ENCODE measurements around the gene DMD.

Gene DMD

GRCh38 chrX:33001107-33001506 is 210.2 kb downstream of the DMD start:
- no peak overlapping the region for H3K4me3 ChIP-seq (ENCODE audit: low read depth, low read length)
- no peak for TF ChIP-seq CTCF (IDR thresholded peaks at IDR 0.05; ENCODE audit: borderline replicate concordance, insufficient read depth, low read depth, low read length)

- H3K4me3 ChIP-seq (ENCODE audit: low read depth, low read length): no peak overlapping the region
- no peak for TF ChIP-seq CTCF (IDR thresholded peaks at IDR 0.05; ENCODE audit: borderline replicate concordance, insufficient read depth, low read depth, low read length)
These were observed 212.6 kb downstream of the DMD start for GRCh38 chrX:32998776-32999175.

GRCh38 chrX:32995427-32995826 is 215.9 kb downstream of the DMD start:
- H3K4me3 ChIP-seq (ENCODE audit: low read depth, low read length): no peak overlapping the region
- no peak for TF ChIP-seq CTCF (IDR thresholded peaks at IDR 0.05; ENCODE audit: borderline replicate concordance, insufficient read depth, low read depth, low read length)

GRCh38 chrX:32987142-32987541 is 224.2 kb downstream of the DMD start:
- no peak for TF ChIP-seq CTCF (IDR thresholded peaks at IDR 0.05; ENCODE audit: borderline replicate concordance, insufficient read depth, low read depth, low read length)
- H3K4me3 ChIP-seq (ENCODE audit: low read depth, low read length): no peak overlapping the region

- TF ChIP-seq CTCF (IDR thresholded peaks at IDR 0.05; ENCODE audit: borderline replicate concordance, insufficient read depth, low read depth, low read length): no peak
- no peak overlapping the region for H3K4me3 ChIP-seq (ENCODE audit: low read depth, low read length)
These were observed 225.8 kb downstream of the DMD start for GRCh38 chrX:32985544-32985943.

- no peak for TF ChIP-seq CTCF (IDR thresholded peaks at IDR 0.05; ENCODE audit: borderline replicate concordance, insufficient read depth, low read depth, low read length)
- H3K4me3 ChIP-seq (ENCODE audit: low read depth, low read length): no peak overlapping the region
These were observed 244.5 kb downstream of the DMD start for GRCh38 chrX:32966821-32967355.

GRCh38 chrX:32954125-32954524 is 257.2 kb downstream of the DMD start:
- no peak overlapping the region for H3K4me3 ChIP-seq (ENCODE audit: low read depth, low read length)
- TF ChIP-seq CTCF (IDR thresholded peaks at IDR 0.05; ENCODE audit: borderline replicate concordance, insufficient read depth, low read depth, low read length): no peak
